T47D (cell line): ENCODE measurements around the gene SPNS2.

Experiments
- DNase-seq, 2 experiments: peaks; one replicate each; pipeline versions ENCODE4 v3.0.0 to v3.0.0-alpha.2; 2011 to 2012; ENCODE audit warnings: low read depth in 1 of 2, low spot score in 1 of 2
- JUND ChIP-seq: IDR thresholded peaks from 2 replicates; pipeline ENCODE4 v1.6.1; 2012; ENCODE audit warnings: low read depth
- in situ Hi-C: cut with HindIII; loops from 2 replicates; pipeline ENCODE4 v1.10.0; 2016; ENCODE audit warnings: low sequenced_read_pairs, low pct_unique_long_range_greater_than_20kb

SPNS2 gene

DNA sequence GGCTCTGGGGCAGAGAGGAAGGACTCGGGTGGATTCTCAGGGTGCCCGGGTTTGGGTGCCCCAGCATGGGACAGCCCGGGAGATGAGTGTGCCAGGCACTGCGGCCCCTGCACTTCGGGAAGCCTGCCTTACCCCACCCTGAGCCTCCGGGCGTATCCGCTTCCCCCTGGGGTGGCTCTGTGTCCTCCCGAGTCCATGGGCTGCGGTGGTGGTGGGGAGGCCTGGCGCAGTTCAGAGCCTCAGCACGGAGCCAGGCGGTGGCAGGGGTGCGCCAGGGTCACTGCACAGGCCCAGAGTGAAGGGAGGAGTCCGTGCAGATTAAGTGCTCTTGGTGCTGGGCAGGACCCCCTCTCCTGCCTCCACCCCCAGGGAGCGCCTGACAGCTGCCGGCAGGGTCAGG lies 35.8 kb downstream of the SPNS2 start:
- no peak for TF ChIP-seq JUND
- no peak for DNase-seq
- in situ Hi-C loops: no loop called here

DNA sequence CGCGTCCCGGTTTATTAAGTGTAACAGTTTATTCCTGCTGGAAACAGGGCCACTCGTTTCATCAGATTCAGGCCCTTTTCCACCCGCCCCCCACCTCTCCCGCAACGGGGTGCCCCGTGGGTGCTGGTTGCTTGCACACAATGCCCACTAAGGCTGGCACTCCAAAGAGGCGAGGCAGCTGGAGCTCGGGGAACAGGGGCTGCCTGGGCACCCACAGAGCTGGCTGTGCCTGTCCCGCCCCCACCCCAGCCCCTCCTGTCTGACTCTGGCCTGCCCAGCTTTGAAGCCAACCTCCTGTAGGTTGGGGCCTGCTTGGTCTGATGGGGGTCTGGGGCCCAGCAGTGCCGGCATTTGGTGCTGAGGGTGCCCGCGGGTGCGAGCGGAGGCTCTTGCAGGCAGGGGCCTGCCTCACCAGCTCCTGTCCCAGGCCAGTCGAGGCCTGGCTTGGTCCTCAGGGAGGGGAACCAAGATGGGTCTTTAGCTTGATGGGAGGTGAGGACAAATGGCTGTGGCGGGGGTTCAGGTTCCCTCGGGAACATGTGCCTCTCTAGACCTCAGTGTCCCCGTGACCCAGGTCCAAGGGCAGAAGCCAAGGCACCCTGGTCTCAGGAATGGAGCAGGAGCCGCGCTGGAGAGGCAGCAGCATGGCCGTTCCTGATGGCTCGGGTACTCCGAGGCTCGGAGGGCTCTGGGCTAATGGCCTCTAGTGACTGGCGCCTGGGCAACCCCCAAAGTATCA lies 36.4 kb downstream of the SPNS2 start:
- DNase-seq: no peak
- in situ Hi-C loops: no loop called here

DNA sequence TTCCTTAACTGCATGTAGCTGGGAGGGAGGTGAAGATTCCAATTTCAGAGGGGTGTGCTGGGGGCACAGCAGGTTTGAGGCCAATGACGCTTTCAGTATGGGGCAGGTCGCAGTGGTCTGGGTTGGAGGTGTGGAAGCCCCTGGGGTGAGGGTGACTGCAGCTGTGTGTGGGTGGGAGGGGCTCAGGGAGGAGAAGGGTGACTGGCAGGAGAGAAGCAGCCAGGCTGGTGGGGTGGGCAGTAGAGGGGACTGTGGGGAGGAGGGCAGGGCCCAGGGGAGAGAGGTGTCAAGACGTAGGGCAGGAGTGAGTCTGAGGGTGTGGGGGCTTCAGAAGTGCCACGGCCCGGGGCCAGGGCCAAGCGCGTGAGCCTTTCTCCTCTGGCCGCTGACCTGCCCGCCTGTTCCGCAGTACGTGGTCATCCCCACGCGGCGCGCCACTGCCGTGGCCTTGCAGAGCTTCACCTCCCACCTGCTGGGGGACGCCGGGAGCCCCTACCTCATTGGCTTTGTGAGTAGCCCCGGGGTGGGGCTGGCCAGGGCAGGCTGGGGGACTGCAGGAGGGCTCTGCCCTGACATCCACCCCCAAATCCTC lies 37.1 kb downstream of the SPNS2 start:
- no peak for TF ChIP-seq JUND
- no peak for DNase-seq
- in situ Hi-C loops: no loop called here

More for the DNA sequence above, 36.4 kb downstream of the SPNS2 start:
- no peak for TF ChIP-seq JUND

DNA sequence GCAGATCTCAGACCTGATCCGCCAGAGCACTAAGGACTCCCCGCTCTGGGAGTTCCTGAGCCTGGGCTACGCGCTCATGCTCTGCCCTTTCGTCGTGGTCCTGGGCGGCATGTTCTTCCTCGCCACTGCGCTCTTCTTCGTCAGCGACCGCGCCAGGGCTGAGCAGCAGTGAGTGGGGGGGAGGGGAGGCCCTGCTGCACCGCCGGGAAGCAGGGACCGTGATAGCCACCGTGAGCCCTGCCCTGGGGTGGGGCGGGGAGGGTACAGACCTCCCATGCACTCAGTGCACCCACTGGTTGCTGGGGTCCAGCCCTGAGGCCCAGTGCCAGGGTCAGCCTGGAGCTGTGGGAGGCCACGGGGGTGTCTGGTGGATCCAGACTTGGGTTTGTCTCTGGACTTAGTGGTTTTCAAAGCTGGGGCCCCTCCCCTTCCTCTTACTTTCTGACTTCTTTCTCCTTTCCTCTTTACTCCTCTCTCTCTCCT lies 37.6 kb downstream of the SPNS2 start:
- no peak for TF ChIP-seq JUND
- no peak for DNase-seq
- in situ Hi-C loops: no loop called here

DNA sequence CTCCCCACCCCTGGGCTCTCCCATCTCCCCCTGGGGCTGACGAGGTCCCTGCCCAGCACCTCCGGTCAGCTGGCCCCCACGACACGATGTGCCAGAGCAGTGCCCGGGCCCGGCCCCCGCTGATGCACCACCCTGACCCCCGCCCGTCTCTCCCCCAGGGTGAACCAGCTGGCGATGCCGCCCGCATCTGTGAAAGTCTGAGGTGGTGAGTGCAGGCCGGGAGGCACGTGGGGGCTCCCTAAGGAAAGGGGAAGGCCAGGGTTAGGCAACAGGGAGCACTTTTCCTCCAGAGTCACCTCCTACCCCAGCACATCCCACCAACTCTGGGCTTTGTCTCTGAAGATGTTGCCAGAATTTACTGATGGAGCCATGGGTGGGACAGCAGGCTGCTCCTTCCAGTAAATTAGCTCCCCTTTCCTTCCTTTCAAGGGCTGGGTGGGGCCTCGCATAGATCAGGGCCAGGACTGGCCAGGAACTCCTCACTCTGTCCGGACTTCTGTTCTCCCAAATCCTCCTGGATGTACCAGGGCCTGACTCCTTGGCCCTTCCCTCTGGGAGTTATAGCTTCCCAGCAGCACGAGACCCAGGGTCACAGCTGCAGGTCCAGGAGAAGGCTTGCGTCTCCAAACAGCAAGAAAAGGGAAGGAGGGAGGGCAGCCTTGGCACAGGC lies 38.2 kb downstream of the SPNS2 start:
- DNase-seq: no peak
- in situ Hi-C loops: no loop called here
- TF ChIP-seq JUND: no peak

DNA sequence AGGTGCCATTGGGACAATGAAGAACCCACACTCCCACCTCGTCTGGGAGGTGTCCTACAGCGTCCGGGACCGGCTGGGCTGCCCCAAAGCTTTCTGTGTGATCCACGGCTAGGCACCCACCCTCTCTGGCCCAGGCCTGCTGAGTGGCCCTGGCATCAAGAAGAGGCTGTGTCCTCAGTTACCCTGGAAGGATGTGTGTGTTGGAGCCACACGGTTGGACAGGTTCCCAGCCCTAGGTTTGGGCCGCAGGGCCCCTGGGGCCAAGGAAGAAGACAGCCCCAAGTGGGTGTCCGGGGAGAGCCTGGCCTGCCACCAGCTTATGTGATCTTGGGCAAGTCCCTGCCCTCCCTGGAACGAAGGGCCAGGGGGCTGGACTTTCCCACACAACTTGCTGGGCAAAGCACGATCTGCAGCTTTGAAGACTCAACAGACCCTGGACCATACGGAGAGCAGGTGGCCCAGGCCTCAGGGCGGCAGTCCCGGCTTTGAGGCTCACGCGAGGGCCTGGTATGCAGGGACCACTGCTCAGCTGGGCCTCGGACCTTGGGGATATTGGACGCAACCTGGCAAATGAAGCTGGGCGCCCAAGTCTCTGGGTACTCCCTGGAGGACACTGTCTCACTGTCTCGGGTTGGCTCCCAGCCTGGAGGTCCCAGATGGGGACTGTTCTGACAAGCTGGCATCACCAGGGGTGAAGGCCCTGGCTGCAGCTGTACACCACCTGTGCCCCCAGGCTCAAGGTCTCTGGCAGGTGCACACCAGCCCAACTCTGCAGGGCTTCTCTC lies 39.0 kb downstream of the SPNS2 start:
- in situ Hi-C loops: no loop called here

DNA sequence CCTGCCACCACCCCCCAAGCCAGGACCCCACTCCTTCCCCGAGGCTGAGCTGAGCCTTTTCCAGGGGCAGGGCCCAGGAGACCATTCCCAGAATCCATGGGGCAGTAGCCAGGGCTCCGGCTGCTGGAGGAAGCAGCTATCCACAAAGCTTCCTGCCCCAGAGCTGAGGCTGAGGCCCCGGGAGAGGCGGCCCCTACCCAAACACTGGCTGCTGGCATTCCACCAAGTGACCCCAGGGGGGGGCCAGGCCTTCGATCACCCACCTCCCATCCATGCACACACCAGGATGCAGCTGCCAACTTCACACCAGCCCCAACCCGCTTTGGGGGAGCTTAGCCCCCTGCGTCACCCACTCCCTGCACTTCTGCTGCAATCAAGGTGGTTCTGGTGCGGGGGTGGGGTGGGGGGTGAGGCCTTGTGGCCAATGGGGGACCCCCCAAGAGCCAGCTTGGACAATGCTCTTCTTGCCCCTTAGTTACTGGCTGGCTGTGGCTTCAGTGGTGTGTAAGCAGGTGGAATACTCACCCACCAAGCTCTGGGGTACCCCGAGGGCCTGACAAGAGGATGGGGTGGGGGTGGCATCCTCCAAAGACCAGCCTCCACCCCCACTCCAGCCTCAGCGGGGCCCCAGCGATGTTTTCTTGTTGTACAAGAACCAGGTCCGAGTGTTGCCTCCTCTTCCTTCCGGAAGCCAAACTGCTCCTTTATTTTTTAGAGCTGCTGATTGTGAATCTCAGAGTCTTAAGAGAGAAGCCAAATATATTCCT lies 39.7 kb downstream of the SPNS2 start:
- TF ChIP-seq JUND: no peak
- in situ Hi-C loops: no loop called here
- no peak for DNase-seq

More for the DNA sequence above, 39.0 kb downstream of the SPNS2 start:
- peak in 1 of 2 experiments; percentile 51 for DNase-seq
- no peak for TF ChIP-seq JUND

DNA sequence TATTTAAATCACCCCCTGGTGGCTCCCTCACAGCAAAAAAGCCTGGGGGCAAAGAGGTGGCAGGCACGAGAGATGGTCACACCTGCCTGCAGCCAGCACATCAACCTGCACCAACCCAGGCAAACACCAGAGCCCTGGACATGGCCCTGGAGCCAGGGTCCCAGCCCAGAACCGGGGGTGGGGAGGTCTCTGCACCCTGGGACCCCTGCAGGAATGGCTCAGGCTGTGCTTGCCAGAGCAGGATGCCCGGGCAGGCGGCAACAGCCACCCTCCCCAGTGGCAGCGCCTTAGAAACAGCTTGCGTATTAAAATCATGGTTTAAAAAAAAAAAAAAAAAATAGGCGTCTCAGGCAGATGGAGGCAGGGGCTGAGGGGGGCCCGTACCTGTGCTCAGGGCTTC lies 40.3 kb downstream of the SPNS2 start:
- TF ChIP-seq JUND: no peak
- DNase-seq: no peak
- in situ Hi-C loops: no loop called here

DNA sequence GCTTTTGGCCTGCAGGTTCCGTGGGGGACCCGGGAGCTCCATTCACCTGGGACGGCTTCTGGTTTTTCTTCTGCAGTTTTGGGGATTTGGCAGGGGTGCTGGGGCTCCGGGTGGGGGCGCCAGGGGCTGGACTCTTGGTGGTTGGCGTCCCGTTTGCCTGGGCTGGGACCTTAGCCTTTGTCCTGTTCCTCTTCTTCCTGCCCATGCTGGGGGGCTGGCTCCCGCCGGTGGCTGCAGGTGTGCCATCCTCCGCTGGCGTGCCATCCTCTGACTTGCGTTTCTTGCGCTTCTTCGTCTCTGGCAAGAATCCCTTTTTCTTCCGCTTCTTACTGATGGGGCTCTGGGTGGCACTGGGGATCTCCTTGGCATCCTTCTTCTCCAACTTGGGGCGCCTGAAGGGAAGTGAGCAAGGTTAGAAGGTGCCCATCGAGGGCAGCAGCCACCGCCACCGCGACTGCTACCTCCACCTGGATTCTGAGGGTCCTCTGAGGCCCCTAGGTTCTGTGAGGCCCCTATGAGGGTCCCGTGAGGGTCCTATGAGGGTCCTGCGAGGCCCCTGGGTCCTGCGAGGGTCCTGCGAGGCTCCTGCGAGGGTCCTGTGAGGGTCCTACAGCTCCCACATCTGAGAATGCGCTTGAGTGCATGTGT lies 41.0 kb downstream of the SPNS2 start:
- TF ChIP-seq JUND: no peak
- no peak for DNase-seq
- in situ Hi-C loops: no loop called here

DNA sequence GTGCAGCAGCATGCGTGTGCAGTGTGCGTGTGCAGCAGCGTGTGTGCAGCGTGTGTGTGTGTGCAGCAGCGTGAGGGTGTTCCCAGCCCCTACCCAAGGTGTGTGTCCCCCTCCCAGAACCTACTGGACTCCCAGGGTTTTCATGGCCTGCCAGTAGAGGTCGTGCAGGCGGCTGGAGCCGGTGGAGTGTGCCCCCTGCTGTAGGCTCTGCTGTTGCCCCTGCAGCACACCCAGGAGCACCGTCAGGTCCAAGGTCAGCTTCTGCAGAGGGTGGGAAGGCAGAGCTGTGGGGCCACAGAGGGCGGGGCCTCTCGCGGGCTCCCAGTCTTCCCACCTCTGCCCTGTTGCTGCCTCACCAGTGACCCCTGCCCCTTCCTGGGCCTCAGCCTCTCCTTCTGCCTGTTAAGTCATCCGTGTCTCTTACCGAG lies 41.6 kb downstream of the SPNS2 start:
- DNase-seq: no peak
- in situ Hi-C loops: no loop called here
- no peak for TF ChIP-seq JUND

DNA sequence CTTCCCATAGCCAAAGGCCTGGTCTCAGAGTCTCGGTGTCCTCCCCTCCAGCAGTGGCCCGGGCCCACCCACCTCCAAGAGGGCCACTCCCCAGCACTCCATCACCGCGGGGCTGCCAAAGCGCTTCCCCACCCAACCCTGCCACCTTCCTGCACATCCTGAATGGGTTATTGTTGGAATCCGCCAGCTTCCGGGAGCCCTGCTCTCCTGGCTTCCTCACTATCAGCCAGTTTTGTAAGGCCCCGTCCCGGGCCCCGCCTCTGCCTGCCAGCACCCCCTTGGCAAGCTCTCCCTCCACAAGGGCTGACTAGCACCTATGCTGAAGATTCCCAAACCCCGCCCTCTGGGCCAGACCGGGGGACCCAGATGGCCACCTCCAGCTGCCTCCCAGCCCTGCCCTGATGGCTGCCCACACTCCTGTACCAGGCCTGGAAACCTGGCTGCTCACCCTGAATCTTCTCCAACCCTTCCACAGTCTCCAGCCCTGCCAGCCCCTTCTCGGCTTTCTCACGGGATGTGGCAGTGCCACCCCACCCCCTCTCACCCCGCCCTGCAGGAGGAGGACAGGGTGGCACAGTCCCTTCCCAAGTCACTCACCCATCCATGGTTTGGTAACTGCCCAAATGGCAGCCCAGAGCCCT lies 42.1 kb downstream of the SPNS2 start:
- no peak for TF ChIP-seq JUND
- DNase-seq: no peak
- in situ Hi-C loops: no loop called here
